Smooth muscle cell (in vitro differentiated cells): Measurements from ENCODE around the gene ANKZF1. TPM values are rescaled to one million over a fixed set of nuclear protein-coding genes. Genes with fewer than 3 reads are reported as not detected.

Experiments
- DNase-seq: peaks from one replicate; lab custom pipeline; 2025; ENCODE audit not compliant: unreplicated experiment; lab: John Stamatoyannopoulos, UW
- H2AFZ ChIP-seq: fragments of 200-600 bp; sonication (generic); 2 replicates; pipeline ENCODE4 v1.6.0; 2016; ENCODE audit warnings: antibody characterized with exemption, low read depth, mild to moderate bottlenecking
- H3F3A ChIP-seq: fragments of 200-600 bp; sonication (generic); 2 replicates; pipeline ENCODE4 v1.6.0; 2017; ENCODE audit warnings: antibody characterized with exemption, low read depth
- H3K27ac ChIP-seq: fragments of 200-600 bp; sonication (generic); 2 replicates; pipeline ENCODE4 v1.5.1; 2016; ENCODE audit warnings: low read depth, mild to moderate bottlenecking
- H3K27me3 ChIP-seq: fragments of 200-600 bp; sonication (generic); 2 replicates; pipeline ENCODE4 v1.6.1; 2016; ENCODE audit warnings: low read depth, mild to moderate bottlenecking
- H3K36me3 ChIP-seq: fragments of 200-600 bp; sonication (generic); 2 replicates; pipeline ENCODE4 v1.5.1; 2016; ENCODE audit warnings: low read depth
- H3K4me1 ChIP-seq: fragments of 200-600 bp; sonication (generic); 2 replicates; pipeline ENCODE4 v1.5.1; 2016; ENCODE audit warnings: low read depth
- H3K4me2 ChIP-seq: fragments of 200-600 bp; sonication (generic); 2 replicates; pipeline ENCODE4 v1.6.0; 2016; ENCODE audit warnings: mild to moderate bottlenecking
- H3K4me3 ChIP-seq: fragments of 200-600 bp; sonication (generic); 2 replicates; pipeline ENCODE4 v1.5.1; 2016; ENCODE audit warnings: mild to moderate bottlenecking
- H3K79me2 ChIP-seq: fragments of 200-600 bp; sonication (generic); 2 replicates; pipeline ENCODE4 v1.6.0; 2016; ENCODE audit warnings: low read depth, mild to moderate bottlenecking
- H3K9ac ChIP-seq: fragments of 200-600 bp; sonication (generic); 2 replicates; pipeline ENCODE4 v1.6.0; 2016; ENCODE audit warnings: low read depth
- H3K9me3 ChIP-seq: fragments of 200-600 bp; sonication (generic); replicated peaks from 2 replicates; pipeline ENCODE4 v1.5.1; 2016; ENCODE audit warnings: low read depth
- H4K20me1 ChIP-seq: fragments of 200-600 bp; sonication (generic); 2 replicates; pipeline ENCODE4 v1.6.0; 2016; ENCODE audit warnings: low read depth
- CTCF ChIP-seq: fragments of 200-600 bp; sonication (generic); IDR thresholded peaks from 2 replicates; pipeline ENCODE4 v1.5.1; 2017; ENCODE audit warnings: borderline replicate concordance, mild to moderate bottlenecking, antibody characterized with exemption; ENCODE audit not compliant: insufficient read depth, poor library complexity, severe bottlenecking
- WGBS: methylation state at CpG from one replicate; pipeline ENCODE4 v1.1.7; 2016; ENCODE audit warnings: low lambda C conversion rate; 5-methylcytosine and 5-hydroxymethylcytosine counted together
- polyA plus RNA-seq: library from polyadenylated mRNA; unstranded; fragments of >200 nt; fragmentation: Nextera tagmentation; extraction: Ambion mirVana; gene quantifications from 2 replicates; pipeline ENCODE4 v1.2.1, GENCODE V29; 2016
- total RNA-seq: library from RNA; depleted of rRNA; stranded (reverse); fragments of >200 nt; gene quantifications from 2 replicates; pipeline ENCODE4 v1.2.3, GENCODE V29; 2014

ANKZF1 gene
- total and polyA plus RNA-seq, 2 experiments from 2014 or later: 31.7 to 52.6 TPM

- Histone ChIP-seq H4K20me1 (no peaks in the 10 kb centered on the region), H3K36me3 (no peaks in the 10 kb centered on the region), H3K4me1 (peaks cover 4% of the 10 kb centered on the region), H3F3A (peaks cover 4% of the 10 kb centered on the region), H3K27ac (no peak overlapping the region), H3K79me2 (no peaks in the 10 kb centered on the region), H3K27me3 (no peaks in the 10 kb centered on the region), H3K4me2 (no peak overlapping the region), H2AFZ (no peak overlapping the region), H3K9ac (no peak overlapping the region), H3K9me3 (no peaks in the 10 kb centered on the region), H3K4me3 (no peak overlapping the region)
- DNase-seq: no peak
- WGBS: 95% methylated on average over 16 of the region's 16 CpGs
- no peak for TF ChIP-seq CTCF
These were observed 55.1 kb downstream of the ANKZF1 start for GRCh38 chr2:219284501-219285372.

GRCh38 chr2:219285373-219285735 lies 55.7 kb downstream of the ANKZF1 start:
- H3K4me1 ChIP-seq: no peaks in the 10 kb centered on the region
- WGBS: 96% methylated on average over 11 of the region's 12 CpGs
- no peaks in the 10 kb centered on the region for H3K9me3 ChIP-seq
- no peaks in the 10 kb centered on the region for H4K20me1 ChIP-seq
- no peak overlapping the region for H3K4me2 ChIP-seq
- no peak overlapping the region for H3K9ac ChIP-seq
- no peaks in the 10 kb centered on the region for H3K79me2 ChIP-seq
- H3F3A ChIP-seq: peaks cover 4% of the 10 kb centered on the region
- H3K4me3 ChIP-seq: no peak overlapping the region
- no peak overlapping the region for H2AFZ ChIP-seq
- H3K27ac ChIP-seq: no peak overlapping the region
- no peak for TF ChIP-seq CTCF
- no peak for DNase-seq
- no peaks in the 10 kb centered on the region for H3K27me3 ChIP-seq
- no peaks in the 10 kb centered on the region for H3K36me3 ChIP-seq

GRCh38 chr2:219285894-219286425 lies 56.4 kb downstream of the ANKZF1 start:
- Histone ChIP-seq H3K4me2 (no peak overlapping the region), H3F3A (peaks cover 4% of the 10 kb centered on the region), H3K9me3 (no peaks in the 10 kb centered on the region), H3K9ac (no peak overlapping the region), H4K20me1 (no peaks in the 10 kb centered on the region), H2AFZ (no peak overlapping the region), H3K79me2 (no peaks in the 10 kb centered on the region), H3K27ac (peak overlapping the region; percentile 19), H3K4me1 (no peaks in the 10 kb centered on the region), H3K27me3 (no peaks in the 10 kb centered on the region), H3K4me3 (no peak overlapping the region), H3K36me3 (no peaks in the 10 kb centered on the region)
- TF ChIP-seq CTCF: no peak
- 79% methylated on average over 14 of the region's 17 CpGs for WGBS
- no peak for DNase-seq

Other genes starting within 250 kb of the ANKZF1 start
- not detected in 2 replicates for gene FEV, start 244.6 kb upstream of the ANKZF1 start, total RNA-seq
- not detected in 2 replicates for gene FEV, start 244.6 kb upstream of the ANKZF1 start, polyA plus RNA-seq
- gene CRYBA2, start 236.4 kb upstream of the ANKZF1 start, total RNA-seq: not detected in 2 replicates
- gene CRYBA2, start 236.4 kb upstream of the ANKZF1 start, polyA plus RNA-seq: not detected in 2 replicates
- gene CFAP65, start 188.3 kb upstream of the ANKZF1 start, total RNA-seq: not detected in 2 replicates
- gene CFAP65, start 188.3 kb upstream of the ANKZF1 start, polyA plus RNA-seq: not detected in 2 replicates
- gene IHH, start 168.9 kb upstream of the ANKZF1 start, total RNA-seq: 0.09 TPM in 1 of 2 replicates, not detected in the other
- not detected in 2 replicates for gene IHH, start 168.9 kb upstream of the ANKZF1 start, polyA plus RNA-seq
- gene NHEJ1, start 69.0 kb upstream of the ANKZF1 start, total RNA-seq: 6.0 and 13.6 TPM in 2 replicates
- 8.5 and 8.6 TPM in 2 replicates for gene NHEJ1, start 69.0 kb upstream of the ANKZF1 start, polyA plus RNA-seq
- not detected in 2 replicates for gene SLC23A3, start 59.8 kb upstream of the ANKZF1 start, total RNA-seq
- gene SLC23A3, start 59.8 kb upstream of the ANKZF1 start, polyA plus RNA-seq: 0.40 TPM in 1 of 2 replicates, not detected in the other
- 11.6 and 14.8 TPM in 2 replicates for gene CNPPD1, start 52.9 kb upstream of the ANKZF1 start, total RNA-seq
- 26.0 and 35.3 TPM in 2 replicates for gene CNPPD1, start 52.9 kb upstream of the ANKZF1 start, polyA plus RNA-seq
- 48.7 and 49.8 TPM in 2 replicates for gene RETREG2, start 51.5 kb upstream of the ANKZF1 start, total RNA-seq
- gene RETREG2, start 51.5 kb upstream of the ANKZF1 start, polyA plus RNA-seq: 57.2 and 66.6 TPM in 2 replicates
- gene ZFAND2B, start 23.0 kb upstream of the ANKZF1 start, total RNA-seq: 19.1 and 29.7 TPM in 2 replicates
- gene ZFAND2B, start 23.0 kb upstream of the ANKZF1 start, polyA plus RNA-seq: 48.3 and 56.3 TPM in 2 replicates
- gene ABCB6, start 10.8 kb upstream of the ANKZF1 start, total RNA-seq: 18.2 and 29.0 TPM in 2 replicates
- gene ABCB6, start 10.8 kb upstream of the ANKZF1 start, polyA plus RNA-seq: 41.3 and 50.3 TPM in 2 replicates
- 44.1 and 58.1 TPM in 2 replicates for gene ATG9A, start 170 bp upstream of the ANKZF1 start, total RNA-seq
- 61.6 and 62.6 TPM in 2 replicates for gene ATG9A, start 170 bp upstream of the ANKZF1 start, polyA plus RNA-seq
- gene GLB1L, start 15.6 kb downstream of the ANKZF1 start, total RNA-seq: 4.2 and 26.4 TPM in 2 replicates
- gene GLB1L, start 15.6 kb downstream of the ANKZF1 start, polyA plus RNA-seq: 2.8 and 4.1 TPM in 2 replicates
- 15.2 and 17.8 TPM in 2 replicates for gene STK16, start 15.7 kb downstream of the ANKZF1 start, total RNA-seq
- gene STK16, start 15.7 kb downstream of the ANKZF1 start, polyA plus RNA-seq: 8.8 and 9.6 TPM in 2 replicates
- not detected in 2 replicates for gene TUBA4B, start 23.4 kb downstream of the ANKZF1 start, total RNA-seq
- gene TUBA4B, start 23.4 kb downstream of the ANKZF1 start, polyA plus RNA-seq: not detected in 2 replicates
- 44.0 and 53.2 TPM in 2 replicates for gene TUBA4A, start 24.1 kb downstream of the ANKZF1 start, total RNA-seq
- gene TUBA4A, start 24.1 kb downstream of the ANKZF1 start, polyA plus RNA-seq: 29.4 and 86.5 TPM in 2 replicates
- gene DNAJB2, start 49.6 kb downstream of the ANKZF1 start, total RNA-seq: 37.2 and 52.4 TPM in 2 replicates
- 14.3 and 24.2 TPM in 2 replicates for gene DNAJB2, start 49.6 kb downstream of the ANKZF1 start, polyA plus RNA-seq
- 10.7 and 19.4 TPM in 2 replicates for gene PTPRN, start 79.6 kb downstream of the ANKZF1 start, total RNA-seq
- gene PTPRN, start 79.6 kb downstream of the ANKZF1 start, polyA plus RNA-seq: 31.1 and 36.4 TPM in 2 replicates
- gene RESP18, start 102.9 kb downstream of the ANKZF1 start, total RNA-seq: not detected in 2 replicates
- gene RESP18, start 102.9 kb downstream of the ANKZF1 start, polyA plus RNA-seq: not detected in 2 replicates
- 24.9 and 137 TPM in 2 replicates for gene DNPEP, start 158.1 kb downstream of the ANKZF1 start, total RNA-seq
- 48.1 and 61.8 TPM in 2 replicates for gene DNPEP, start 158.1 kb downstream of the ANKZF1 start, polyA plus RNA-seq
- gene DES, start 188.6 kb downstream of the ANKZF1 start, total RNA-seq: 103 and 127 TPM in 2 replicates
- 106 and 109 TPM in 2 replicates for gene DES, start 188.6 kb downstream of the ANKZF1 start, polyA plus RNA-seq
- gene SPEG, start 205.0 kb downstream of the ANKZF1 start, total RNA-seq: 14.9 and 38.8 TPM in 2 replicates
- 37.8 and 40.5 TPM in 2 replicates for gene SPEG, start 205.0 kb downstream of the ANKZF1 start, polyA plus RNA-seq